Adrenal gland (tissue), 12 donors: ENCODE measurements around the gene SUMO4. TPM values are rescaled to one million over a fixed set of nuclear protein-coding genes. Genes with fewer than 3 reads are reported as not detected.

ENCODE experiments used
- DNase-seq, 7 donors: peaks; one replicate each; pipeline ENCODE4 v3.0.0-alpha.2; 2019 to 2020
- H3K27ac ChIP-seq, 5 donors: fragments of 200-600 bp; sonication (generic) in 4 of 5; 1 replicate in 3 of 5; 2 replicates in 2 of 5; pipeline versions ENCODE4 v1.5.1 to v1.8.0; 2016 to 2020; ENCODE audit warnings: mild to moderate bottlenecking in 1 of 5
- H3K27me3 ChIP-seq: fragments of 200-600 bp; 2 replicates; pipeline ENCODE4 v1.8.0; 2021
- H3K36me3 ChIP-seq, 2 donors: fragments of 200-600 bp; replicated peaks in 1 of 2; 1 replicate in 1 of 2; 2 replicates in 1 of 2; pipeline versions ENCODE4 v1.5.1 to v1.8.0; 2018 to 2022
- H3K4me1 ChIP-seq, 2 donors: fragments of 200-600 bp; replicated peaks in 1 of 2; 1 replicate in 1 of 2; 2 replicates in 1 of 2; pipeline versions ENCODE4 v1.5.1 to v1.8.0; 2018 to 2021
- H3K4me3 ChIP-seq, 4 donors: fragments of 200-600 bp; sonication (generic) in 3 of 4; one replicate each; pipeline ENCODE4 v1.5.1; 2016 to 2018
- H3K9me3 ChIP-seq, 3 donors: fragments of 200-600 bp; sonication (generic) in 1 of 3; replicated peaks in 1 of 3; 1 replicate in 2 of 3; 2 replicates in 1 of 3; pipeline versions ENCODE4 v1.5.1 to v1.8.0; 2016 to 2021
- CTCF ChIP-seq, 6 experiments: fragments of 450-650 bp in 4 of 6; fragments of 200-600 bp in 2 of 6; sonication (generic) in 1 of 6; IDR thresholded peaks; 1 replicate in 5 of 6; 2 replicates in 1 of 6; pipeline versions ENCODE4 v1.5.1 to v1.8.0; 2016 to 2021; ENCODE audit warnings: antibody characterized with exemption in 6 of 6, mild to moderate bottlenecking in 2 of 6, moderate library complexity in 1 of 6
- POLR2A ChIP-seq, 2 donors: fragments of 450-650 bp; IDR thresholded peaks; one replicate each; pipeline ENCODE4 v1.6.1; 2017; ENCODE audit warnings: antibody characterized with exemption in 2 of 2, mild to moderate bottlenecking in 2 of 2, moderate library complexity in 1 of 2
- WGBS, 4 donors: extraction: QIAGEN DNeasy Blood & Tissue Kit in 2 of 4; methylation state at CpG; one replicate each; pipeline versions ENCODE4 v1.1.5 to v1.1.7; 2013 to 2017; 5-methylcytosine and 5-hydroxymethylcytosine counted together
- intact Hi-C, 2 donors: fragments of 100-400 bp; cut with DNase I; formaldehyde crosslinking; loops; one replicate each; pipeline versions ENCODE4 v1.14.1 to v1.15.0; 2022 to 2023
- polyA plus RNA-seq, 3 donors: library from polyadenylated mRNA; stranded (reverse); fragments of 200-250 nt in 2 of 3; fragments of 350-450 nt in 1 of 3; fragmentation: Illumina TruSeq in 1 of 3; extraction: RNeasy Lipid Tissue Mini Kit (QIAGEN cat#74804) in 1 of 3; gene quantifications; one replicate each; pipeline ENCODE4 v1.2.3, GENCODE V29; 2013 to 2014
- total RNA-seq, 9 donors: library from RNA; depleted of rRNA in 4 of 9; stranded (reverse); fragments of >200 nt in 4 of 9; fragments of 120-200 nt in 1 of 9; fragmentation: NEBNext Ultra II Directional in 1 of 9; extraction: Animal tissue kit (Norgen Biotek cat#: 25700) in 1 of 9; gene quantifications; one replicate each; pipeline versions ENCODE4 v1.1.0 to v1.2.4, GENCODE V29; 2013 to 2023
- donor health status: healthy with polysubstance abuse.
- donor health status: Bipolar disorder and iron deficiency.
- donor health status: DM: yes; HTN: yes; CAD: no.
- donor health status: DM: no; HTN: no; CAD: no.
- donor health status: DM: no; HTN: no; CAD: no.
- donor health status: DM: yes; HTN: yes; CAD: no.

SUMO4 gene
- total and polyA plus RNA-seq, 12 donors = 0.18 to 3.4 (median 1.8) TPM; not detected in 4

- TF ChIP-seq POLR2A (IDR thresholded peaks at IDR 0.05) = no peak
- TF ChIP-seq CTCF (IDR thresholded peaks at IDR 0.05) = no peak
Observed at GRCh38 chr6:149395185-149395584, 4.9 kb upstream of the SUMO4 start.

GRCh38 chr6:149397384-149397783 is 2.7 kb upstream of the SUMO4 start:
- TF ChIP-seq CTCF (IDR thresholded peaks at IDR 0.05) (no peak), POLR2A (IDR thresholded peaks at IDR 0.05) (no peak)

More at GRCh38 chr6:149395185-149395584, 4.9 kb upstream of the SUMO4 start:
- intact Hi-C loops = no loop called here
- Histone ChIP-seq H3K4me3 (no peak overlapping the region), H3K36me3 (peaks cover 0 to 15% of the 10 kb centered on the region in 2 donors), H3K9me3 (peaks cover 0 to 5% (median 0%) of the 10 kb centered on the region in 3 donors), H3K27ac (no peak overlapping the region), H3K4me1 (no peaks in the 10 kb centered on the region), H3K27me3 (no peaks in the 10 kb centered on the region)
- no peak for DNase-seq

GRCh38 chr6:149403534-149403933 is 3.5 kb downstream of the SUMO4 start:
- WGBS, 4 donors = 98 to 100% (median 99%) methylated on average over 3 of the region's 3 CpGs
- no peak overlapping the region for H3K4me3 ChIP-seq
- TF ChIP-seq POLR2A (IDR thresholded peaks at IDR 0.05) (no peak), CTCF (IDR thresholded peaks at IDR 0.05) (no peak)
- no peaks in the 10 kb centered on the region for H3K4me1 ChIP-seq
- DNase-seq = no peak
- H3K9me3 ChIP-seq = no peaks in the 10 kb centered on the region
- H3K27me3 ChIP-seq = no peaks in the 10 kb centered on the region
- intact Hi-C loops = no loop called here
- no peak overlapping the region for H3K27ac ChIP-seq
- peaks cover 0 to 28% of the 10 kb centered on the region in 2 donors for H3K36me3 ChIP-seq

More at GRCh38 chr6:149397384-149397783, 2.7 kb upstream of the SUMO4 start:
- intact Hi-C loops = no loop called here
- Histone ChIP-seq H3K4me1 (no peaks in the 10 kb centered on the region), H3K9me3 (peaks cover 0 to 5% (median 0%) of the 10 kb centered on the region in 3 donors), H3K4me3 (no peak overlapping the region), H3K27ac (no peak overlapping the region), H3K36me3 (peaks cover 0 to 24% of the 10 kb centered on the region in 2 donors), H3K27me3 (no peaks in the 10 kb centered on the region)
- 93 to 97% (median 95%) methylated on average over 6 of the region's 6 CpGs for WGBS, 4 donors
- DNase-seq = no peak

- no peaks in the 10 kb centered on the region for H3K4me1 ChIP-seq
- DNase-seq = no peak
- H3K27me3 ChIP-seq = no peaks in the 10 kb centered on the region
- H3K27ac ChIP-seq = peak overlapping the region in 1 of 5 donors; percentile 15
- H3K36me3 ChIP-seq = peaks cover 0 to 16% of the 10 kb centered on the region in 2 donors
- no peaks in the 10 kb centered on the region for H3K9me3 ChIP-seq
- TF ChIP-seq CTCF (IDR thresholded peaks at IDR 0.05) = no peak
- TF ChIP-seq POLR2A (IDR thresholded peaks at IDR 0.05) = no peak
- WGBS, 4 donors = 79 to 85% (median 80%) methylated on average over 5 of the region's 5 CpGs
- no peak overlapping the region for H3K4me3 ChIP-seq
- intact Hi-C loops = no loop called here
Observed at GRCh38 chr6:149405823-149406765, 6.0 kb downstream of the SUMO4 start.
